Measurements from ENCODE around the gene VWA5B1.

Gene VWA5B1

GRCh38 chr1:20290624-20291597 is at the start of gene VWA5B1:
Gene VWA5B1 (plus strand): TSS chr1:20290875. CDS start chr1:20310602, 19,727 bp downstream.
- TF ChIP-seq ZNF274 (IDR thresholded peaks at IDR 0.05; ENCODE audit: low read depth, low read length) (no peak), YY1 (IDR thresholded peaks at IDR 0.05; ENCODE audit: insufficient read depth, insufficient read length) (no peak), SUZ12 (IDR thresholded peaks at IDR 0.05; ENCODE audit: extremely low read depth, insufficient read depth, insufficient read length) (no peak)
- no peaks in the 10 kb centered on the region for H3K9me3 ChIP-seq (ENCODE audit: insufficient read depth, low read length)
- peak within 1 kb of the TSS; percentile 54 for H3K9ac ChIP-seq (ENCODE audit: insufficient read length, low read depth)
- peak; percentile 80 for DNase-seq (ENCODE audit: low read depth, low spot score)
- H3K4me3 ChIP-seq (ENCODE audit: insufficient read length, low read depth) = peak within 1 kb of the TSS; percentile 19
- H3K27me3 ChIP-seq (ENCODE audit: insufficient read depth, insufficient read length) = peaks cover 29% of the 10 kb centered on the region
- no peaks in the 10 kb centered on the region for H3K36me3 ChIP-seq (ENCODE audit: insufficient read depth, insufficient read length, low read length)
- peaks cover 7% of the 10 kb centered on the region for H3K4me1 ChIP-seq (ENCODE audit: insufficient read depth, insufficient read length)

GRCh38 chr1:20242890-20243479 is 47.7 kb upstream of the VWA5B1 start:
- no peak for TF ChIP-seq SUZ12 (IDR thresholded peaks at IDR 0.05; ENCODE audit: extremely low read depth, insufficient read depth, insufficient read length)
- no peak for TF ChIP-seq ZNF274 (IDR thresholded peaks at IDR 0.05; ENCODE audit: low read depth, low read length)
- no peak for TF ChIP-seq YY1 (IDR thresholded peaks at IDR 0.05; ENCODE audit: insufficient read depth, insufficient read length)
- Histone ChIP-seq H3K9ac (ENCODE audit: insufficient read length, low read depth) (no peak overlapping the region), H3K27me3 (ENCODE audit: insufficient read depth, insufficient read length) (no peaks in the 10 kb centered on the region), H3K4me3 (ENCODE audit: insufficient read length, low read depth) (no peak overlapping the region), H3K9me3 (ENCODE audit: insufficient read depth, low read length) (no peaks in the 10 kb centered on the region), H3K4me1 (ENCODE audit: insufficient read depth, insufficient read length) (no peaks in the 10 kb centered on the region), H3K36me3 (ENCODE audit: insufficient read depth, insufficient read length, low read length) (no peaks in the 10 kb centered on the region)
- no peak for DNase-seq (ENCODE audit: low read depth, low spot score)

GRCh38 chr1:20248971-20249612 is 41.6 kb upstream of the VWA5B1 start:
- H3K36me3 ChIP-seq (ENCODE audit: insufficient read depth, insufficient read length, low read length) = no peaks in the 10 kb centered on the region
- no peak for DNase-seq (ENCODE audit: low read depth, low spot score)
- no peak overlapping the region for H3K9ac ChIP-seq (ENCODE audit: insufficient read length, low read depth)
- H3K27me3 ChIP-seq (ENCODE audit: insufficient read depth, insufficient read length) = no peaks in the 10 kb centered on the region
- no peak for TF ChIP-seq YY1 (IDR thresholded peaks at IDR 0.05; ENCODE audit: insufficient read depth, insufficient read length)
- no peak for TF ChIP-seq SUZ12 (IDR thresholded peaks at IDR 0.05; ENCODE audit: extremely low read depth, insufficient read depth, insufficient read length)
- no peak for TF ChIP-seq ZNF274 (IDR thresholded peaks at IDR 0.05; ENCODE audit: low read depth, low read length)
- H3K9me3 ChIP-seq (ENCODE audit: insufficient read depth, low read length) = no peaks in the 10 kb centered on the region
- H3K4me1 ChIP-seq (ENCODE audit: insufficient read depth, insufficient read length) = no peaks in the 10 kb centered on the region
- H3K4me3 ChIP-seq (ENCODE audit: insufficient read length, low read depth) = no peak overlapping the region

- Histone ChIP-seq H3K4me3 (ENCODE audit: insufficient read length, low read depth) (no peak overlapping the region), H3K9me3 (ENCODE audit: insufficient read depth, low read length) (no peaks in the 10 kb centered on the region), H3K36me3 (ENCODE audit: insufficient read depth, insufficient read length, low read length) (no peaks in the 10 kb centered on the region), H3K4me1 (ENCODE audit: insufficient read depth, insufficient read length) (no peaks in the 10 kb centered on the region), H3K27me3 (ENCODE audit: insufficient read depth, insufficient read length) (no peaks in the 10 kb centered on the region), H3K9ac (ENCODE audit: insufficient read length, low read depth) (no peak overlapping the region)
- TF ChIP-seq ZNF274 (IDR thresholded peaks at IDR 0.05; ENCODE audit: low read depth, low read length) = no peak
- TF ChIP-seq SUZ12 (IDR thresholded peaks at IDR 0.05; ENCODE audit: extremely low read depth, insufficient read depth, insufficient read length) = no peak
- no peak for TF ChIP-seq YY1 (IDR thresholded peaks at IDR 0.05; ENCODE audit: insufficient read depth, insufficient read length)
- DNase-seq (ENCODE audit: low read depth, low spot score) = no peak
Observed at GRCh38 chr1:20250340-20250989, 40.2 kb upstream of the VWA5B1 start.

GRCh38 chr1:20252587-20252986 is 38.1 kb upstream of the VWA5B1 start:
- Histone ChIP-seq H3K9ac (ENCODE audit: insufficient read length, low read depth) (no peak overlapping the region), H3K4me1 (ENCODE audit: insufficient read depth, insufficient read length) (no peaks in the 10 kb centered on the region), H3K36me3 (ENCODE audit: insufficient read depth, insufficient read length, low read length) (no peaks in the 10 kb centered on the region), H3K4me3 (ENCODE audit: insufficient read length, low read depth) (no peak overlapping the region), H3K27me3 (ENCODE audit: insufficient read depth, insufficient read length) (no peaks in the 10 kb centered on the region), H3K9me3 (ENCODE audit: insufficient read depth, low read length) (no peaks in the 10 kb centered on the region)
- DNase-seq (ENCODE audit: low read depth, low spot score) = no peak
- TF ChIP-seq ZNF274 (IDR thresholded peaks at IDR 0.05; ENCODE audit: low read depth, low read length) = no peak

GRCh38 chr1:20255666-20256065 is 35.0 kb upstream of the VWA5B1 start:
- no peak overlapping the region for H3K9ac ChIP-seq (ENCODE audit: insufficient read length, low read depth)
- no peaks in the 10 kb centered on the region for H3K4me1 ChIP-seq (ENCODE audit: insufficient read depth, insufficient read length)
- no peaks in the 10 kb centered on the region for H3K9me3 ChIP-seq (ENCODE audit: insufficient read depth, low read length)
- H3K4me3 ChIP-seq (ENCODE audit: insufficient read length, low read depth) = no peak overlapping the region
- TF ChIP-seq ZNF274 (IDR thresholded peaks at IDR 0.05; ENCODE audit: low read depth, low read length) (no peak), SUZ12 (IDR thresholded peaks at IDR 0.05; ENCODE audit: extremely low read depth, insufficient read depth, insufficient read length) (no peak), YY1 (IDR thresholded peaks at IDR 0.05; ENCODE audit: insufficient read depth, insufficient read length) (no peak)
- DNase-seq (ENCODE audit: low read depth, low spot score) = no peak
- H3K27me3 ChIP-seq (ENCODE audit: insufficient read depth, insufficient read length) = no peaks in the 10 kb centered on the region
- no peaks in the 10 kb centered on the region for H3K36me3 ChIP-seq (ENCODE audit: insufficient read depth, insufficient read length, low read length)
